ENCODE results near the gene TNS2. TPM values are rescaled to one million over a fixed set of nuclear protein-coding genes. Genes with fewer than 3 reads are reported as not detected.
"Not testable (repeated sequence)": the region's sequence is repeated elsewhere in the genome, so short reads cannot be mapped to it uniquely, and the experiment has no call there.

TNS2 gene
- total and polyA plus RNA-seq, 10 of the 15 experiments (the other 5 are each of a cell fraction or from before 2014, with no cell fraction given): 0.03 to 0.72 (median 0.16) TPM; not detected in 4

DNA sequence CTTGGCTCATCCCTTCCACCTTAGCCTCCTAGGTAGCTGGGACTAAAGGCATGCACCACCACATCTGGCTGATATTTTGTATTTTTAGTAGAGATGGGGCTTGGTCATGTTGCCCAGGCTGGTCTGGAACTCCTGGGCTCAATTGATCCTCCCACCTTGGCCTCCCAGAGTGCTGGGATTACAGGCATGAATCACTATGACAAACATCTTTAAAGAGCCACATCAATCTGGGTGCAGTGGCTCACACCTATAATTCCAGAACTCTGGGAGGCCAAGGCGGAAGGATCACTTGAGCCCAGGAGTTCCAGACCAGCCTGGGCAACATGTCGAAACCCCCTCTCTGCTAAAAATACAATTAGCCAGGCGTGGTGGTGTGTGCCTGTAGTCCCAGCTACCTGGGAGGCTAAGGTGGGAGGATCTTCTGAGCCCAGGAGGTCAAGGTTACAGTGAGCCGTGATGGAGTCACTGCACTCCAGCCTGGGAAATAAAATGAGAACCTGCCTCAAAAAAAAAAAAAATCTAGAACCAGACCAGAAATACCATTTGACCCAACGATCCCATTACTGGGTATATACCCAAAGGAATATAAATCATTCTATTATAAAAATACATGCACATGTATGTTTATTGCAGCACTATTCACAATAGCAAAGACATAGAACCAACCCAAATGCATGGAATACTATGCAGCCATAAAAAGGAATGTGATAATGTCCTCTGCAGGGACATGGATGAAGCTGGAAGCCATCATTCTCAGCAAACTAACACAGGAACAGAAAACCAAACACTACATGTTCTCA is 45.1 kb downstream of the TNS2 start:
- H3K27me3 ChIP-seq (replicated peaks in 1 of 2; ENCODE audit: control insufficient read depth in 2 of 2, insufficient read depth in 2 of 2, low read length in 1 of 2); in situ Hi-C loops (cut with MboI); H3K9ac ChIP-seq (ENCODE audit: control insufficient read depth, insufficient read depth, low read length); BruUV-seq (replicated peaks); H3K4me3 ChIP-seq; H3K9me3 ChIP-seq (replicated peaks; ENCODE audit: control insufficient read depth, insufficient read depth, low read length); ATAC-seq; FAIRE-seq; H4K20me1 ChIP-seq (ENCODE audit: control insufficient read depth, insufficient read depth); H3K4me2 ChIP-seq (ENCODE audit: control insufficient read depth, insufficient read depth); H3K4me1 ChIP-seq (ENCODE audit: control insufficient read depth, insufficient read depth, low read length); H3K79me2 ChIP-seq (ENCODE audit: control insufficient read depth, insufficient read depth, low read length); H3K27ac ChIP-seq (ENCODE audit: control insufficient read depth, insufficient read depth); H2AFZ ChIP-seq (ENCODE audit: control insufficient read depth, low read depth, low read length); DNase-seq (ENCODE audit: low read depth, low spot score); H3K36me3 ChIP-seq (ENCODE audit: control insufficient read depth in 2 of 2, insufficient read depth in 2 of 2, low read length in 1 of 2): not testable (repeated sequence)
- POLR2A ChIA-PET: interaction anchor here (1.3 kb wide), 1 partner anchor 16 kb away, joined by 5 read pairs; the partner anchor contains the start of gene SPRYD3
- RAD21 ChIA-PET (ENCODE audit: unreplicated experiment): interaction anchor here (0.6 kb wide), 1 partner anchor 65 kb away, joined by 3 read pairs; no protein-coding TSS in a partner anchor
- WGBS (ENCODE audit: insufficient coverage, insufficient replicate concordance, low lambda C conversion rate, missing lambda C conversion rate): 35% methylated on average over 5 of the region's 5 CpGs
- CTCF ChIA-PET: interaction anchor here (3.2 to 11.8 kb wide), 2 partner anchors 14 to 28 kb away, joined by 24 to 177 read pairs; partner anchors contain the start of gene SPRYD3
- intact Hi-C loops (cut with micrococcal nuclease; ENCODE audit: unreplicated experiment): loop anchor here (5.0 kb wide), 1 partner anchor 43 kb away; the partner anchor contains the start of gene TNS2
- SMC1A ChIA-PET (ENCODE audit: uncharacterized antibody, unreplicated experiment): interaction anchor here (0.6 to 1.7 kb wide), 4 partner anchors 16 to 28 kb away, joined by 3 to 13 read pairs (median 4); partner anchors contain the start of gene SPRYD3

DNA sequence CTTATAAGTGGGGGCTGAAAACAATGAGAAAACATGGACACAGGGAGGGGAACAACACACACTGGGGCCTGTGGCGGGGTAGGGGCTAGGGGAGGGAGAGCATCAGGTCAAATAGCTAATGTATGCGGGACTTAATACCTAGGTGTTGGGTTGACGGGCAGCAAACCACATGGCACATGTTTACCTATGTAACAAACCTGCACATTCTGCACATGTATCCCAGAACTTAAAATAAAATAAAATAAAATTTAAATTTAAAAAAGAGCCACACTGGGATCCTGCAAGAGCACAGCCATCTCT is 45.7 kb downstream of the TNS2 start:
- H3K4me2 ChIP-seq (ENCODE audit: control insufficient read depth, insufficient read depth); DNase-seq (ENCODE audit: low read depth, low spot score); H3K27me3 ChIP-seq (replicated peaks in 1 of 2; ENCODE audit: control insufficient read depth in 2 of 2, insufficient read depth in 2 of 2, low read length in 1 of 2); H3K9ac ChIP-seq (ENCODE audit: control insufficient read depth, insufficient read depth, low read length); H3K79me2 ChIP-seq (ENCODE audit: control insufficient read depth, insufficient read depth, low read length); ATAC-seq; RAD21 ChIA-PET (ENCODE audit: unreplicated experiment); H3K36me3 ChIP-seq (ENCODE audit: control insufficient read depth in 2 of 2, insufficient read depth in 2 of 2, low read length in 1 of 2); H4K20me1 ChIP-seq (ENCODE audit: control insufficient read depth, insufficient read depth); H2AFZ ChIP-seq (ENCODE audit: control insufficient read depth, low read depth, low read length); in situ Hi-C loops (cut with MboI); FAIRE-seq; H3K4me1 ChIP-seq (ENCODE audit: control insufficient read depth, insufficient read depth, low read length); H3K9me3 ChIP-seq (replicated peaks; ENCODE audit: control insufficient read depth, insufficient read depth, low read length); BruUV-seq (replicated peaks); SMC1A ChIA-PET (ENCODE audit: uncharacterized antibody, unreplicated experiment); H3K4me3 ChIP-seq; H3K27ac ChIP-seq (ENCODE audit: control insufficient read depth, insufficient read depth): not testable (repeated sequence)
- ChIA-PET POLR2A (interaction anchor here (0.5 to 1.3 kb wide), 2 partner anchors 16 to 152 kb away, joined by 4 to 5 read pairs; partner anchors contain the start of gene SPRYD3), CTCF (interaction anchor here (3.2 to 11.8 kb wide), 2 partner anchors 14 to 28 kb away, joined by 24 to 177 read pairs; partner anchors contain the start of gene SPRYD3)
- 45% methylated on average over 3 of the region's 3 CpGs for WGBS (ENCODE audit: insufficient coverage, insufficient replicate concordance, low lambda C conversion rate, missing lambda C conversion rate)
- intact Hi-C loops (cut with micrococcal nuclease; ENCODE audit: unreplicated experiment): loop anchor here (5.0 kb wide), 1 partner anchor 43 kb away; the partner anchor contains the start of gene TNS2

Measured in GM12878 (cell line).